ENCODE results near the gene TPCN2.

Gene TPCN2

DNA sequence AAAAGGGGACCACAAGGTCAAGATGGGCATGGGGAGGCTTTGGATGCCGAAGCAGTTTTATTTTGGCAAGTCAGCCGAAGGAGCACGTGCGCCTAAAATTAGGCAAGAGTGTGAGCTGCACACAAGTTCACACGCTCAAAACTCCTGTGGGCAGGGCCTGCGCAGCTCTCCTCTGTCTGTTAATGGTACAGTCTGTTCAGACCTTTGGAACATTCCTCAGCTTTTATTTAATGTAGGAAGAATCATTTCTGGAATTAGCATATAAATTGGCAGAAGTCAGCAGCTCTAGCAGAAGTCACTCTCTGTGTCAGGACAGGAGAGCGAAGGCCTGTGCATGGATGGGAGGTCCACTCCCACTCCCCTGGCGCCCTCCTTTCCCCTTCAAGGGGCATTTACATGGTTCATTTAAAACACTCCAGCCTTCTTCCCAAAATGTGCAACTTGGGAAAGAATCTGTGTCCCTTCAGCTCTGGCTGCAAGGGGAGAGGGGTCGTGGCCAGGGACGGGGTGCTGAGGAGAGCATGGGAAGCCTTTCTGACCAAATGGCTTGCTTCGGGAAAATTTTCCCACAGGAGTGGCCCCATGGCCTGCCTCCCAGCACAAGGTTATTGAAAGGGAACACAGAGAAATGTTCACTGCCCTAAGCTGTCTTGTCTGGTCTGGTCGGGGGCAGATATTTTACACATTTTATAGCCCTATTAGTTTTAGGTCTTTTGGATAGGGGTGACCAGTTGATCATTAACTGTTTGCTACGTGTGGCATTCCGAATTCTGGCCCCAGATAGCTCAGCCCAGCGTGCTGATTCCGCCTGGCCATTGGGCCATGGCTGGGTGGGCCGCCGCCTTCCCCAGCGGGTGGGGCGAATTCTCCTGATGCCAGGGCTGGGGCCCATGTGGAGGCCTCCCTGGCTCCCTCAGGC lies 63.2 kb downstream of the TPCN2 start:
- DNase-seq (ENCODE audit: low read depth in 2 of 2) = no peak

DNA sequence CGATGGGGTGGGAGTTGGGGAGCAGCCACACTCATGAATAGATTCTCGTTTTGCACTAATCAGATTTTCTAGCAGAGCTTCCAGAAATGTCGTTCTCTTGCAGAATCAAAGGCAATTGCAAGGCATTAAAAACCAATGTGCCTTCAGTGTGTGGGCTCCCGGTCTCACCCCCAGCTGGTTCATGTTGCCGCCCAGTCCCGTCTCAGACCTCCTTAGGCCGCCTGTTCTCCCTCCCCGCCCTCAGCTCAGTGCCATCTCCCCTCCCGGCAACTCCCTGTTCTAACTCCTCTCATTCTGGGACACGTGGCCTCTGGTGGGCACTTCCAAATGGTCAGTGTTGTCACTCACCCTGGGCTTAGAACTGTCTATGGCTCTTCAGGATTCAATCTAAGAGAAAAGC lies 64.5 kb downstream of the TPCN2 start:
- no peak for DNase-seq (ENCODE audit: low read depth in 2 of 2)

DNA sequence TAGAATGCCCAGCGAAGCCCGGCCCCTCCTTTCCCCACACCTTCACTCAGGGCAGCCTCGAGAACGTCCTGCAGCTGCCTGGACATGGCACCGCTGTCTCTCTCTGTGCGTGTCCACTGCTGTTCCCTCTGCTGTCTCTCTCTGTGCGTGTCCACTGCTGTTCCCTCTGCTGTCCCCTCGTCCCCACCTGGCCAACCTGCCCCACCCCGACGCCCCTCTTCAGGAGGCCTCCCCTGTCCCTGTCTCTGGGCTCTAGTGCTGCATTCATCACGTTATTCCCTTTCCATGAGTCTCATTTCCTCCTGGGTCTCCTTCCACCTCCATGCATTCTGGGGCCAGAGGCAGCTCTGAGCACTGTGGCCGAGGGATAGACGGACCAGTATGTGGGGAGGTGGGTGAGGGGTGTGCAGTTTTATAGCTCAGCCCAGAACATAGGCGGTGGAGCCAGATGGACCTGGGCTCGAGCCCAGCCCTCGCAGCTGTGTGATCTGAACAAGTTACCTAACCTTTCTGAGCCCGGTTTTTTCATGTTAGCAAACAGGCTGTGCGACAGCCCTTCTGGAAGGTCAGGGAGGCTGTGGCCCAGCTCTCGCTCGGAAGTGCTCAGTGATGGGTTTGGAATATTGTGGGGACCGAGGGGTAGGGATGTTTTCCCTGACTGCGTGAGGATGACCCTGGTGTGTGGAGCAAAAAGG lies 65.1 kb downstream of the TPCN2 start:
- no peak for DNase-seq (ENCODE audit: low read depth in 2 of 2)

DNA sequence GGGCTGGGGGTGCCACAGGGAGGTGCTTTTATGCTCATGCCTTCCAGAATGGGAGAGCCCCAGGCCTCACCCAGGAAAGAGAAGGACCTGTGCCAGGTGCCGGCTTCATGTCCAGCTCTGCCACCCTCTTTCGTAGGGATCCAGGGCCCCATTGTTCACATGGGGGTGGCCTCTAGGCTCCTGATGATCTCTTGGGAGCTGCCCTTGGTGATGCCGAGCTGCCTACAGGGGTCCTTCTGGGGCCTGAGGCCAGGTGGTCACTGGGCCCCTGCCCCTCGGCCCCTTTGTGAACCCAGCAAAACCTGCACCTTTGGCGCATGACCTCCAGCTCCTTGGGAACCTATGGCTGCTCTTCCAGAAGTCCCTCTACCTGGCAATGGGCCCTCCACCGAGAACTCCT lies 65.6 kb downstream of the TPCN2 start:
- DNase-seq (ENCODE audit: low read depth in 2 of 2) = no peak

DNA sequence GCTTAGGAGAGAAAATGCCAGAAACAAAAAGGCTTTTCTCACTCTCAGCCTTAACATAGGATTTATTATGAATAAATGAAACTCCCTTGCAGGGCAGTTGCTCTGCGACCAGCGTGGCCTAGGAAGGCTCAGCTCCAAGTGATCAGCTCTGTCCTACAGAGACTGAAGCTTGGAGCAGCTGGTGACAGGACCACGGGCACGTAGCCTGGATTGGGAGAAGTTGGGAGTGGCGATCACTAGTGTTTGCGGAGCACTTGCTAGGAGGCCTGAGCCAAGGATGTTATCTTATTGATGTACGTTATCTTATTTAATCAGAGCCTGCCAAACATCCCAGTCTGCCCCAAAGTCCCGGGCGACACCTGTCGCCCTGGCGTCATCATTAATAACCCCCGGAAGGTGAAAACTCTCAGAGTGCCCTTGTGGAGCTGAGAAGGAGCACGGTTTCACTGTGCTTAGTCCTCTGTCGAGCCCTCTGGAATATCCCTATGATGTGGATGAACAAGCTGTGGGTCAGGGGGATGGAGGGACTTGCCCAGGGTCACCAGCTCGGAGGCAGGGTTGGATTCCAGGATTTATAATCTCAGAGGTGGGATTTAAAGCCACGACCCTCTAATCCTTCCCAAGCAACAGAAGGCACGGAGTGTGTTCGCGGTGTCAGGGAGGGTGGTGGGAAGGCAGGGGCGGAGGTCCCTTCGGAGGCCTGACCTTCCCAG lies 66.2 kb downstream of the TPCN2 start:
- DNase-seq (ENCODE audit: low read depth in 2 of 2) = no peak

DNA sequence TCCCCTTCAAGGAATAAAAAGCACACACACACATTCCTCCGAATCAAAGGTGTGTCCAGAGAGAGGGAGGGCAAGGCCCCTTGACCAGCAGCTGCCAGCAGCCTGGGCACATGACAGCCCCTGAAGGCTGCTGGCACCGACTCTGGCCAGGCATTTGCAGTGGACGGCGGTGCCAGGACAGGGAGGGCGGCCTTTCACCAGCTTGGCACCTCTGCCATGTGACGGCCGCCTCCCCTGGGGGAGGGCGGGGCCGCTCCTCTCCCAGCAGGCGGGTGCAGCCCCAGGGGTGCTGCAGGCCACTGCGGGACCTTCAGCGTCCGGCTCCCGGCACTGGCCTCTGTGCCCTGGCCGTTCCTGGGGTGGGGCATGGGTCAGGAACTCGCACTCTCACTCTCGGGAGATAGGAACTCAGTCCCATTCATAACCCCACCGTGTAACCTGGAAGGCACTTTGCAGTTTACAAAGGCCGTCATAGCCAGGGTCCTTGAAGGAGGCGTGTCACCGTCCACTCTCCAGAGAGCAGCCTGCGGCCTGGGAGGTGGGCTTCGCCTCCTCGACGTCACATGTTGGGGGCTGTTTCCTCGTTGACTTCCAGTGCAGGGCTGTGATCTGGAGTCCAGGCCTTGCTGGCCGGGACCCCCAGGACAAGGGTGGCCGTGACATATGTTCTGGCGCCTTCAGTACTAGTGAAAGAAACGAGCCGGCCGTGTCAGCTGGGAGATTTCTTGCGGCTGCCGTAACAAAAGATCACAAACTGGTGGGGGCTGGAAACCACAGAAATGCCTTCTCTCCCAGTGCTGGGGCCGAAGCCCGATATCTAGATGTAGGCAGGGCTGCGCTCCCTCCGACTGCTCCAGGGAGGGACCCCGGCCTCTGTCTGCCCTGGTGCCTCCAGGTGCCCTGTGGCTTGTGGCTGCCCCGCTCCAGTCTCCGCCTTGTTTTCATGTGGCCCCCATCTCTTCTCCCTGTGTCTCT lies 67.1 kb downstream of the TPCN2 start:
- DNase-seq (ENCODE audit: low read depth in 2 of 2) = no peak

DNA sequence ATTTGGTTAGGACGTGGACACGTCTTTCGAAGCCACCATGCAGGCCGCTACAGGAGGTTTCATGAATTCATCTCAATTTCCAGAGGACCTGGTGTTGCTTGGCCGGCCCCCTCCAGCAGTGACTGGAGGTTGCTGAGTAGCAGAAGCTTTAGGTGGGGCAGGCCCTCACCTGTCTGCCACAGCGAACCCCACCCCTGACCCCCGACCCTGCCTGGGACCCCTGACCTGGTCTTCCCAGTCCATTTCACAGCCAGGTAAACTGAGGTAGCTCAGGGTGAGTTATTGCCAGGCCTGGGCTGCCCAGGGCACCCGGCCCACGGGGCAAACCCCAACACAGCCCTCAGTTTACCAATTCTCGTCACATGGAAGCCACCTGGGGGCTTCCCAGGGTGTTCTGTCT lies 67.9 kb downstream of the TPCN2 start:
- no peak for DNase-seq (ENCODE audit: low read depth in 2 of 2)

DNA sequence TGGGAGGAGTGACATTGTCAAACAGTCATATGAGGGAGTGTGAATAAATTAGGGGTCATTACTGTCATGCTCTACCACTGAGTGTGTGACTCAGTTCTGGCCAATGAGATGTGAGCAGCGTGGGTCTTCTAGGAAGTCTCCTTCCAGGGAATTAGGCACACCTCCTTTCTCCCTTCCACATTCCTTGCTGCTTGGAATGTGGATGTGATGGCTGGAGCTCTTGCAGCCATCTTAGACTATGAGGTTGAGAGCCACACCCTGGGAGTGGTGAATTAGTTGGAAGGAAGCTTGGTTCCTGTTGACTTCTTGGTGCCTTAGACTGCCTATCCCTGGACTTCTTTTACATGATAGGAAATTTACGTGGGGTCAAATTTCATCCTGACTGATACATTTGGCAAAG lies 70.5 kb downstream of the TPCN2 start:
- no peak for DNase-seq (ENCODE audit: low read depth in 2 of 2)

DNA sequence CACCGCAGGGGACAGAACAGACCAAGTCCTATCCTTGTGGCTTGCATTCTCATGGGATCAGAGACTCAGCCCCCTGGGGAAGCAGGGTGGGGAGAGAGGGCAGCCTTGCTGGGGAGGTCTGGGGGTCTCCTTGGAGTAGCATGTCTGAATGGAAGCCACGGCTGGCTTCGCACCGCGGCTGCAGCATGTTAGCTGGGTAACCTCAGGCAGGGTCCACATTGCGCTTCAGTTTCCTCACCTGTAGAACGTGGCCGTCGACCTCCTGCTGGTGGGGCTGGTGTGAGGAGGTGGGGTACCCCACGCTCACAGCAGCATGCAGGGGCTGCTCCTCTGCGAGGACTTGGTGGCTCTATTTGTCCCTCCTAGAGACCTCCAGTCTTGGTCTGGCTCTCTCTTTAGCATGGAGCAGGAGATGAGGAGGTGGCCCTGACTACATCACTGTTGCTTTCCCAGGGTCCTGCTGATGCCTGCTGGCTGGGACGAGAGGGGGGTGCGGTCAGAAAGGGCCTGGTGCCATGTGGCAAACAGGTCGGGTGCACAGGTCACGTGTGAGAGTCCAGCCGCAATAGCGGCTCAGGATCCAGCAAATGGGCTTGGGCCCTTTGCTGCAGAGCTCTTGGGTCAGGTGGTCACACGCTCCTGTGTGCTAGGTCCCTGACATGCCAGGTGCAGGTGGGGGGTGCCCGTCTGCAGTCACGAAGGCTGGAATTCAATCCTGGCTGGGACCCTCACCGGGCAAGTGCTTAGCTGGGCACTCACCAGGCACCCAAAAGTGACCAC lies 71.6 kb downstream of the TPCN2 start:
- DNase-seq (ENCODE audit: low read depth in 2 of 2) = no peak

DNA sequence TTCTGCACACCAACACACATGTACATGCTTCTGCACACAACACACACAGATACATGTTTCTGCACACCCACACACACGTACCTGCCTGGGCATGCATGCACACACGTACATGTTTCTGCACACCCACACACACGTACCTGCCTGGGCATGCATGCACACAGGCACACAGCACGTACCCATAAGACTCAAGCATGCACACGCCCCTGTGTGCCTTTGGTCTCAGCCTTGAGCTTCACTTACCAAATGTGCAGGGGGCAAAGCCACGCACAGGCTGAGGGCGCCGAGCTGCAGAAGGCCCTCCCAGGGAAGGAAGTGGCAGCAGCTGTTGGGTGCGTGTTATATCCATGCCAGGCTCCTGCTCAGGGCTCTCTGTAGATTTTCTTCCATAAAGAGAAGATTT lies 72.3 kb downstream of the TPCN2 start:
- DNase-seq (ENCODE audit: low read depth in 2 of 2) = no peak

DNA sequence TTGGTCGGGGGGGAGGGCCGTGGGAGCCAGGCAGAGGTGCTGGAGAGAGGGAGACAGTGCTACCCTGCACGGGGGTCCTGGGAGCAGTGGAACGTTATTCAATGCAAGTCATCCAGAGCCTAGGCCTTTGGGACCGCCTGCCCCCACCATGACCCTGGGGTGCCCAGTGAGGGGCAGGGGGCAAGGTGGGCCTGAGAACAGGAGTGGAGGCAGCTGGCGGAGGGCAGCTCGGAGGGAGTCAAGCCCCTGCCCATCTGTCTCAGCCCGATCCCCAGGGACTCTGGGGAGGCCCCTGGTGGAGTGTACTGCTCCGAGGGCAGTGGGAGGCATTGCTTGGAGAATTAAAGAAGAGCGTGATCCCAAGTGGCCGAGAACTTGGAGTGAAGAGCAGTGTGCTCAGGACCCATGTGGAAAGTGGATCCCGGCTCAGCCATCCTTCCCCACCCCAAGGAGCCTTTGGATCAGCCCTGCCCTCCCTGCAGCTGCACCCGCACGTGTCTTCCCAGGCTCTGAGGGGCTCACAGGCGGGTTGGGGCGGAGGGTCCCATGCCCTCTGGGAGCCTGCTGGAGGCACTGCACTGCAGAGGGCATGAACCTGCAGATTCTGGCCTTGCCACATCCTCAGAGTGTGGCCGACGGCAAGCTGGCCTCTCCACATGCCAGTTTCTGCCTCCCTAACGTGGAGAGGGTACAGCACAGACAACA lies 73.0 kb downstream of the TPCN2 start:
- DNase-seq (ENCODE audit: low read depth in 2 of 2) = no peak

DNA sequence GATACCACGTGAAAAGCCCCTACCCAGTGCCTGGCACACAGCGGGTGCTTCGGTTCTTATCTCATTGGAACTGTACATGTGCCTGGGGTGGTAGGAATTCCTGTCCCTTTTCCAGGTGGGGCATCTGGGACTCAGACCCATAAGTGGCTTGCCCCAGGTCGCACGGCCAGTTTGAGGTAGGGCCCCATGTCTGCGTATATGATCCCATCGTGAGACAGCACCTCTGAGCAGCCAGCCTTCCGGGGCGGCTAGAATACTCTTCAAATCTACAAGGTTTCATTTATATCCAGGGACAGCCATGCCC lies 73.5 kb downstream of the TPCN2 start:
- no peak for DNase-seq (ENCODE audit: low read depth in 2 of 2)

DNA sequence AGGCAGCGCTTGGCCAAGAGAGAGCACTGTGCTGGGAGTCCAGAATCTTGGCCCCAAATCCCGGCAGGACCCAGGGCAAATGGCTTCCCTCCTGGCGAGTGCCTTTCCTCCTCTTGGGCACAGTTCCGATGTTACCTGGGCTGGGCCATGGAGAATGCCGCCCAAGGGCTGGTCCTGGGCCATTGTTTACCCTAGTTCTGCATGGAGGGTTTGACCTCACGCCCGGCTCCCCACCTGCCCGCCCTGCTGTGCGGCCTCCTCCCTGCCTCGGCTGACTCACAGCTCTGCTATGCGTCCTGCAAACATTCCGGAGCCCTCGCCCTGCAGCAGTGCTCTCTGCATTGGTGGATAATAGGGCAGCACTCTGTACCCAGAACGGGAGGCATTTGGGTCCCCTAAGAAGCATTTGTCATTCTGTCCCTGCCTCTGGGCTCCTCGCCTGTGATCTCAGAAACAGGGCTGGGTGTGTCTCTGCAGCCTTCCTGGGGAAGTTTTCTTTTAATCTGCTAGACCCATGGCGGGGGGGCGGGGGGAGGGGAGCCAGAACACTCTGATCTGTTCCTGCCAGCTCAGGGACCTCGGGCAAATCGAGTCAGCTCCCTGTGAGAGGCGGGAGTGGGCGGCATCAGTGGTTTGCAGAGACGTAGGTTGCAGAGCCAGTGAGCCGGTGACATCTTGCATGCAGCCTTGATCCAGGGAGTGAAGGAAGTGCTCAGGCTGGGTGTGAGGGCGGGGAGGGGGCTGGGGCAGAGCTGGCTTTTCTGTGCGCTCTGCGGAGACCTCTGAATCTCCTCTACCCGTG lies 74.1 kb downstream of the TPCN2 start:
- peak; percentile 10 to 12 for DNase-seq (ENCODE audit: low read depth in 2 of 2)

DNA sequence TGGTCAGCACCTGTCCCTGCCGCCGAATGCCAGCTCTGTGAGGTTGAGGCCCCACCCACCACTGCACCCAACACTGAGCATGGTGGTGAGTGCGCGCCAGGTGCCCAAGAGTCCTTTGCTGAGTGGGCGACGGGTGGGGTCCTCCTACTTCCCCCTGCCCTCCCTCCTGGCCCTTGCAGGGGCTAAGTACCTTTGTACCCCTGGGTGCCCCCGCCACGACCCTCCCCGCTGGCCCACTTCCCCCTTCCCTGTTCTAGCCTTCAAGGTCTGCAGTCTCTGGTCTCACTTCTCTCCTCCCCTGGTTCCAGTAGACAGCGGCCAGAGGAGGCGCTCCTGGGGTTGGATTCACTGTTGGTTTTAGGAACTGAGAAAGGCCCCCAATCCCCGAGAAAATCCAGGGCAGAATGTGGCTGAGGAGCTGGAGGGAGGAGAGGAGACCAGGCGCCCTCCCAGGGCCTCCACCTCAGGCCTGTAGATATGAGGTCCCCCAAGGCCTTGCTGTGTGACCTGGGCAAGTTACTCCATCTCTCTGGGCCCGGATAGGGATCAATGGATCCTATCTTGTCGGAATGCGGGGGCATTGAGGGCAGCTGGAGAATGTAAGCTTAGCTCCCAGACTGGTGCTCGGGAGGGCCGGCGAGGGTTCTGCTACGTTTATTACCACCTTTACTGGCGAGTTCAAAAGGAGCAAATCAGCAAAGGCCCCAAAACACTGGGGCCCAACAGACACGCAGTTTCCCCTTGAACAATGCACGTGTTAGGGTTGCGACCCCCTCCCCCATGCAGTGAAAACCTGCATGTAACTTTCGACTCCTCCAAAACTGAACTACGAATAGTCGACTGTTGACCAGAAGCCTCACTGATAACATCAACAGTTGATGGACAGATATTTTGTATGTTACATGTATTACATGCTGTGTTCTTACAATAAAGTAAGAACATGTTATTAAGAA lies 75.1 kb downstream of the TPCN2 start:
- DNase-seq (ENCODE audit: low read depth in 2 of 2) = no peak

DNA sequence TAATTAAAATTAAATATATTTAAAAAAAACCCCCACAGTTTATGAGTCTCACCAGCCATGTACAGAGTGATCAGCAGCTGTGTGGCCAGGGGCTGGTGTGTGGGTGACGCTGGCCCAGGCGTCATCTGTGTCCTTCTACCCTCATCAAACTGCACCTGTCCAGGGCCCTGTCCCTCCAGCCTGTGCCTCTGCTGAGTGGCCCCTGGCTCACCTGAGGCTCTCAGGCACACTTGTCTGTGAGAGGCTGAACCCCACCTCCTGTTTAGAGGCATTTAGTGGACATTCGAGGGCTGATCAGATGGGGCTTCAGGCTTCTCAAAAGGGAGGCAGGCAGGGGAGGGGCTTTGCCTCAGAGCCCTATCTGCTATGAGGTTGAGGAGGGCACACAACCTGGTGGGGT lies 77.1 kb downstream of the TPCN2 start:
- no peak for DNase-seq (ENCODE audit: low read depth in 2 of 2)

DNA sequence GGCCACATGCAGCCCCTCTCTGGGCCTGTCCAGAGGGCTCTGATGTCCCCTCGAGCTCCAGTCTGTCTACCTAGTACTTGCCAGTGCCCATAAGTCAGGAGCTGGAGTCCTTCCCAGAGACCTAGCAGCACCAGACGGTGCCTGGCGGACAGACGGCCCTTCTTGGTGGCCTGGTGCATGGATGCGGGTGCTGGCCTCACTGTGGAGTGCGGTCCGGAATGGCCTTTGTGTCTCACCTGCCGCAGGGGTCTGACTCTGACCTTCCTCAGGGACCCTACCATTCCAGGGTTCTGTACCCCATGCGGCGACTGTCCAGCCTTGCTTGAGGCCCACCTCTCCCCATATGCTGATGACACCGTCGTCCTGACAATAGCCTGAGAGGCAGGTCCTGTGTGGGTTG lies 77.6 kb downstream of the TPCN2 start:
- no peak for DNase-seq (ENCODE audit: low read depth in 2 of 2)

DNA sequence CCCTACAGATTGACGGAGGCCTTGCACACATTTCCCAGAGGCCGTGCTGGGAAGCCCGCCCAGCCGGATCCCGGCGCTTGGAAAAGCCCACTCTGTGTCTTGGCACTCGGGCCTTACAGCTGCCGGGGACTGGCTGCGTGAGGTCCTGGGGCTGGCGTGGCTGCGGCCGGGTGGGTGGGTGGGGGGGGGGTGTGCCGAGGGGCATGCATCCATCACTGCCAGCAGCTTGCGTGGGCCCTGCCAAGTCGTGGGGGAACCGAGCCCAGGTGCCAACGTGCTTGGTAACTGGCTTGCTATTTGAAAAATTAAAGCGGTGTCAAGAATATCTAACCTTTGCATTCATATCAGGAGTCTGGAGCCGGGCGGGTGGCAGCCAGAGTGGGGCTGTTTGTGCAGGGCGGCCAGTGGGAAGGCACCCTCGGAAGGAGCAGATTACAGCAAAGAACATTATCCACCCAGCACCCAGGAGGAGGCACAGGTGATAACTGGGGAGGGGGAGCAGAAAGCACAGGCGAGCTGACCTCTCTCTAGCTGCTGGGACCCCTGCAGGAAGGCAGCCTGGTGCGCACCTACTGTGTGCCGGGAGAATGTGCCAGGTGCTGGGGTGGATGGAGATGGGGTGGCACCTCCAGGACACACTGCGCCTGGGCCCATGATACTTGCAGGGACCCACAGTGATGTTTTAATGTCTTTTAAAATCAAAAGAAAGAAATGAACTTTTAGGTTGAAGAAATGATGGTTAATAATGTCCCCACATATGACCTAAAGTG lies 78.5 kb downstream of the TPCN2 start:
- no peak for DNase-seq (ENCODE audit: low read depth in 2 of 2)

Data from fibroblast of skin of left biceps (primary cell).